HG03175 (cell line): ENCODE data around the gene STX1A.

Source experiments
- ATAC-seq: cut with Tn5 transposase; IDR thresholded peaks from one replicate; pipeline ENCODE4 v1.9.1; 2021; ENCODE audit warnings: mild to moderate bottlenecking, moderate library complexity; ENCODE audit not compliant: unreplicated experiment

The STX1A gene

GRCh38 chr7:73708961-73709549, 10.4 kb downstream of the STX1A start:
- ATAC-seq, result no peak

DNA sequence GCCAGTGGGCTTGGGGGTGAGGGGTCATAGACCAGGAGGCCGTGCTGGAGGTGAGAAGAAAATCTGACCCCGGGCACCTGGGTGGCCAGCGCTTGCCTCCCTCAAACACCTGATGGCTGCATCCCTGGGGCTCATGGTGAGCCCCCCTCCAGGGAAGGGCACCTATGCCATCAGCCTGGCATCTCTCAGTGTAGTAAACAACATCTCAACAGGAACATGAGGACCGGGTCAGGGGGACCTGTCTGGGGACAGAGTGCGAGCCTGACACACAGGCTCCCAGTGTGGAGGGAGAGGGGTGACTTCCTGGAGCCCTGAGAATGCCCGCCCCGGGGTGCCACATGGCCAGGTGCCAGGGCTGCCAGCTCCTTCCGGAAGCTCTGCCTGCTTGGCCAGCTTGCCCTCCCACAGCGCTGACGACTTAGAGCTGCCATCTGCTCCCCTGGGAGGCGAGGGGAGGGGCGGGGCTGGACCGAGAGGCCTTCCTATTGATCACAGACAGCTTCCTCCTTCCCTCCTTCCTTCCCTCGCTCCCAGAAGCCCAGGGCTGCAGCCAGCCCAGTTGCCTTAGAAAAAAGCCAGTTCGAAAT, 12.3 kb downstream of the STX1A start:
- no peak for ATAC-seq

DNA sequence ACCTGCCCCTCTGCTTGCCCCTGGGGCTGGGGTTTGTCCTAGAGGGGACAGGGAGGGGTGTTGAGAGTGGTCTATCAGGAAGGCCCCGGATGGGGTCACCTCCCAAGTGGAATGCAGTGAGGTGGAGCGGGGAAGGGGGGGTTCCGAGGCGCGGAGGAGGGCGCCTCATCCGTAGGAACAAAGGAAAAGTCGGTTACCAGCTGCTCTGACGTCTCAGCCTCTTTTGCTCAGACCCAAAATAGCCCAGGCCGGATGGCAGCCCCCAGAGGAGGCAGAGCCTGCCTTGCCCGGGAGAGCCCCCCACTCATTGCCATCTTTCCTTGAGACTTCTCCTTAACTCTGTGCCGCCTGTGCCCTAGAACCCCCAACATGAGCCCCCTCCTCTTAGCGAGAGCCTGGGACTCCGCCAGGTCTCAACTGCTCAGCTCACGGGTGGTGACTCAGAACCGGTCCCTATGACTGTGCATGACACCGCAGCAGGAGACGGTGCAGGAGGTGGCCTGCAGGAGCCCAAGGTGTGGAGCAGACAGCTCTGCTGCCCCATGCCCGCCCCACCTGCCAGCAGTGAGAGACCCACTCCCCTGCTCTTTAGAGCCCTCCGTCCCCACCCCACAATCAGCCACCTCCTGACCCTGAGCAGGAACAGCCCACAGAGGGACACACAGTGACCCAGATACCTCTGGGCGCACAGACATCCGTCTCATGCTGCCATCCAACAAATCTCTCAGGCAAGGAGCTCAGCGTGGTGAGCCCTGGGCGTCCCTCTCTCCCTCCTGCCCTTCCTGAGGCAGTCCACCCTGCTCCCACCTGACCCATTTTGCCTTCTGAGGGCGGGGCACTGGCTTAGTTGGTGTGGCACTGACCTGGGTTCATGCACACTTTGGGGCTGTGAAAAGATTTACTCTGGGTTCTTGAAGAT, 13.1 kb downstream of the STX1A start:
- ATAC-seq, result no peak

- no peak for ATAC-seq
Observed at GRCh38 chr7:73705551-73705920, 13.9 kb downstream of the STX1A start.

DNA sequence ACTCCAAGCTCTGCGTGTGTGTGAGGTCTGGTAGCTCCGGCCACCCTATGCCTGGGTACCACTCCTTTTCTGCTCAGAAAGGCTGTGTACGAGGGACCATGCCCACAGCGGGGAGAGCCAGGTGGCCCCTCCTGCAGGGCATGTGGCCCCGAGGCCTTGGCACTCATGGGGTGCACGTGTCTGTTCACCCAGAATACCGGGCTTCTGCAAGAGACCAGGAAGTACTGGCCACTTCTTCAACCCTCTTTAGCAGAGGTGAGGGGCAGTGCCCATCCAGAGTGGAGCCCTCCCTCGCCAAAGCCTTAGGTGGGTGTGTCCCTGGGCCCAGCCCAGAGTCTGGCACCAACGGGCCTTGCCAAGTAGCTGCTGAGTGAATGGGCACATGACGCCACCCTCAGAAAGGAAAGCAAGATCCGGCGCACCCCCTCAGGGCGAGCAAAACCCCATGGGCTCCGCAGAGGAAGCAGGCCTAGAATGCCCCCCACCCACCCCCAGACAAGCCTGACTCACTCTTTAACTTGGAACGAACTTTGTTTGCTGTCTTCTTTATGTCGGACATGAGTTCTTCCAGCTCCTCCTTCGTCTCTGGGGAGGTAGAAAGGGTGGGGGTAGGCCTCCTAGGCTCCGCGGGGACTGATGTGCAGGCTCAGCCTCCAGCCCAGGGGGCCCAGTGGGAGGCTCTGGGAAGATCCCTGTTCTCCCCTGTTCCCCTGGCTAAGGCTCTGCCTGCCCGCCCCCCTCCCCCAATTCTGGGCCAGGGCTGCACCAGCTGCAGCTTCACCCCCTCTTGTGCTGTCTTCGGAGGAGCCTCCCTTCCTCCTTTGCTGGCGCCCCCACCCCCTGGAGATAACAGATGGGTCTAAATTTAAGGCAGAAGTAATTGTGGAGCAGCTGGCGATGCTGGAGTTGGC, 14.6 kb downstream of the STX1A start:
- no peak for ATAC-seq

DNA sequence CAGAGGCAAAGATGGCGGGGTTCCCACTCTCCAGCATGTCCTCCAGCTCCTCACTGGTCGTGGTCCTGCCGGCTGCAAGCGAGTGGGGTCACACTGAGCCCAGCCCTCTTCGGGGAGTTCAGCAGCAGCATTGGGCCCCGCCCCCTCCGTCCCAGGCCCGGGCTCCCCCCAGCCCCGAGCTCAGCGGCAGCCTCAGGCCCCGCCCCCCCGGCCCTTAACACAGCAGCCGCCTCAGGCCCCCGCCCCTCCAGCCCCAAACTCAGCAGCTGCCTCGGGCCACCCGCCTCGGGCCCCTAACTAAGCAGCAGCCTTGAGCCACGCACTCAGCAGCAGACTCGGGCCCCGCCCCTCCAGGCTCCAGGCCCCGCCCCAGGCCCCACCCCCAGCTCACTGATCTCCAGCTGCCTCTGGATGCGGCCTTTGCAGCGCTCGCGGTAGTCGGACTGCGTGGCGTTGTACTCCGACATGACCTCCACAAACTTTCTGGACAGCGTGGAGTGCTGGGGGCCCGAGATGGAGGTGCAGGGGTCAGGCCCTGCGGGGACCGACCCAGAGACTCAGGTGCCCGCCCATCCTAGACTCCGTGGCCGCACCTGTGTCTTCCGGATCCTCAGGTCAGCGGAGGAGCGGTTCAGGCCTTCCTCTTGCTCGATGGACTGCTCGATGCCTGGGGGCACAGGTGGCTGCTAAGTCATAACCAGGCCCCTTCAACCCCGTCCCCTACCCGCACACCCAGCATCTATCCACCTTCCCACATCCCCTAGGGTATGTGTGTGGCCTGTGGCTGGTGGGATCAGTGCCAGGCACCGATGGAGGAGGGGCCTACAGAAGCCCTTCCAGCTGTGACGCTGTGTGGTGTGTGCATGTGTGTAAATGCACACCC, 15.5 kb downstream of the STX1A start:
- no peak for ATAC-seq

GRCh38 chr7:73703225-73703624, 16.2 kb downstream of the STX1A start:
- ATAC-seq, result no peak

- no peak for ATAC-seq
Observed at GRCh38 chr7:73702665-73703064, 16.8 kb downstream of the STX1A start.

DNA sequence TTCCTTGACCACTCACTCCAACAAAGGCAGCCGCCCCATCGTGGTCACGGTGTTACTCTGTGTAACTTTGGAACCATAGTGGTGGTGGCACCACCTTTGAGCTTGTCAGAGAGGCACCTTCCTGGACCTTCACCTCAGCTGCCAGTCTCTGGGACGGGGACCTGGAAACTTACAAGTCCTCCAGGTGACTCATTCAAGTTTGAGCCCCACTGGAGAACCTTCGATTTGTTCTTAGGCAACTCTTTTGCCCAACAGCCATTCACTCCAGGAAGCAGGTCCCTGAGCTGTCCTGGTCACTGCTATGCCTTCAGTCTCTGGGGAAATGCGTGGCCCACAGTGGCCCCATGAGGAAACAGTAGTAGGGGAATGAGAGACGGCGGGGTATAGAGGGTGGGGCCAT, 17.2 kb downstream of the STX1A start:
- ATAC-seq, result no peak

- no peak for ATAC-seq
Observed at GRCh38 chr7:73701357-73701995, 18.0 kb downstream of the STX1A start.

GRCh38 chr7:73700581-73701134, 18.8 kb downstream of the STX1A start:
- no peak for ATAC-seq

DNA sequence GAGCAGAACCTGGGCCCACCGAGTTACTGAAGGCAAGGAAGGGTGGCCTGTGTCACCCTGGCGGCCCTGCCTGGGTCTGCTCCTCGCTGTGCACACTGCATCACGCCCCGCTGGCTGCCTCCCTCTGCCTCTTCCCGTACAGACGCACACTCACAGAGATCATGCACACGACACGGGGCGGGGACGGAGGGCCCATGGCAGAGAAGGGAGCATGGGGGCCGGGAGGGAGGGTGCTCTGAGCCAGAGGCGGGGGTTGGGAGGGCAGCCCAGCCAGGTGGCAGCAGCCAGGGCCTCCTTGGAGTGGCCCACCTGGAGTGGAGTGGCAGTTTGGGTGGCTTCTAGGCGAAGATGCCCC, 19.4 kb downstream of the STX1A start:
- ATAC-seq, result no peak

DNA sequence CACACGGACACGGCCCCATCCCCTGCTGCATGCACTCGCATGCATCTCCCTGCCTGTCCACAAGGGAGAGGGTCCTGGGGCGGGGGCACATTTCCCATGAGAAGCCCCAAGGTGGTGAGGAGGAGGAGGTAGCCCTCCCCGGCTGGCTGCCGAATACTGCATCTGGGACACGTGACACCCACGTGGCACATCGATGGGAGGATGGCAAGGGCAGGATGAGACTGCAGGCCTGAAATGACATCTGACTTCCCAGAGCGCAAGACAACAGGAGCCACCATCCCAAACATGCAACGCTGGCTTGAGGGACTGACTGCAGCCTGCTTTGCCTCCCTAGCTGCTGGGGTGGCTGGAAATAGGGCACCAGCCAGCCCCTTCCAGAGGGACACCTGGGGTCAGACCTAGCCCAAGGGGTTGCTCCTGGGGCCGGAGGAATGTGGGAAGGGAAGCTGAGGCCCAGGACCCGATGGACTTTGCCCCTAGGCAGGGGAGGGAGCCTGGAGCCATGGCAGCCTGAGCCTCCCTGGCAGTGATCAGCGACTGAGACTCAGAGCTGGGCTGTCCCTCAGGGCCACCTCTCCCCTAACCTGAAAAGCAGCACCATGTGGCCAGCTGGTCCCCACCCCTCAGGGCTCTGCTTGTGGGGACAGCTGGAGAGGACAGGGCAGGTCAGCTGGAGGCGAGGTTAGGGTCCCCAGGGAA, 19.9 kb downstream of the STX1A start:
- no peak for ATAC-seq

DNA sequence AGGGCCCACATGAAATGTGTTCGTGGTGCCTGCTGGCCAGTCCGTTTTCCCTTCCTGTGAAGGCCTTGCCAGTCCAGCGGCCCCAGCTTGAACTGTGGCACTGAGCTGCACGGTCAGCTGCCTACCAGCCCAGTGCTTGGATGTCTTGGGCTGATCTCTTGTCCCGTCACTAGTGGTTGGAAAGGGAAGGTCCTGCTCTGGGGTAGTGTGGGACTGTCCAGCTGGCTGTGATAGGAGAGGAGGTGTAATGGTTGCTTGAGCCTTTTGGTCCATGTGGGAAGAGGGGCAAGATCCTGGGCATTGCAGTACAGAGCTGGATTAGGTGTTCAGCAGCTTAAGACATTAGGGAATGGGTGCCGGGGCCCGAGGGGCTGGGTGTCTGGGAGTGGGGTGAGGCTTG, 21.1 kb downstream of the STX1A start:
- no peak for ATAC-seq

DNA sequence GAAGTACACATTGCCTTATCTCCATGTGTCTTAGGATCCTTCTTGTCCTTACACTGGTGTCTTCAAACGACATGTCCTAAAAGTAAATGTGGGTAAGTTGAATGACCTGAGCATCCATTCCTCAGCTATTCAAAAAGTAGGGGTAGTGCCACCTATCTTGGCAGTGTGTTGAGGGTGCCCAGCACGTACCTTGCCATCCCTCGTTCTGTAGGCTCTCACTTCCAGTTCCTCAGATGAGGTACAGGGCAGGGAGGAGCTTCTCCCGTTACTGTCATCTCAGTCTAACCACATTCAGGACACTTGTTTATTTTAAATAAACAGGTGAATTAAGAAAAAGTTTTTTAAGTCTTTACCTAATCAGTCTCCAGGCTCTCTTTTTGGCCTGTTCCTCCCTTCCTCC, 23.1 kb downstream of the STX1A start:
- ATAC-seq, result no peak

GRCh38 chr7:73690646-73691045, 28.8 kb downstream of the STX1A start:
- no peak for ATAC-seq

- ATAC-seq, result no peak
Observed at GRCh38 chr7:73688288-73688687, 31.2 kb downstream of the STX1A start.

DNA sequence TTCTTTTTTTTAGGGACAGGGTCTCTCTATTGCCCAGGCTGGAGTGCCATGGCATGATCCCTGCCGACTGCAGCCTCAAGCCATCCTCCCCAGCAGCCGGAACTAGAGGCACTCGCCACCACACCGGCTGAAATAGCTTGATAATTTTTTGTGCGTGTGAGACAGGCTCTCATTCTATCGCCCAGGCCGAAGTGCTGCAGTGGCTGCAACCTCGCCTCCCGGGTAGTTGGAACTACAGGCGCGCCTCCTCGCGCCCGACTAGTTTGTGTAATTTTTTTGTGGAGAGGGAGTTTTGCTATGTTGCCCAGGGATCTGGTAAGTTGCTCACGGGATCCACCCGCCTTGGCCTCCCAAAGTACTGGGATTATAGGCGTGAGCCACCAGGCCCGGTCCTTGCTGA, 34.2 kb downstream of the STX1A start:
- ATAC-seq, result no peak
